IPS DF 4.7 (cell line): ENCODE data around the gene SRD5A3.
"Not testable (repeated sequence)": the region's sequence is repeated elsewhere in the genome, so short reads cannot be mapped to it uniquely, and the experiment has no call there.

Experiments used
- DNase-seq: peaks from one replicate; pipeline ENCODE4 v3.0.0-alpha.2; 2013; ENCODE audit warnings: low spot score; ENCODE audit errors: extremely low read depth

Gene SRD5A3

DNA sequence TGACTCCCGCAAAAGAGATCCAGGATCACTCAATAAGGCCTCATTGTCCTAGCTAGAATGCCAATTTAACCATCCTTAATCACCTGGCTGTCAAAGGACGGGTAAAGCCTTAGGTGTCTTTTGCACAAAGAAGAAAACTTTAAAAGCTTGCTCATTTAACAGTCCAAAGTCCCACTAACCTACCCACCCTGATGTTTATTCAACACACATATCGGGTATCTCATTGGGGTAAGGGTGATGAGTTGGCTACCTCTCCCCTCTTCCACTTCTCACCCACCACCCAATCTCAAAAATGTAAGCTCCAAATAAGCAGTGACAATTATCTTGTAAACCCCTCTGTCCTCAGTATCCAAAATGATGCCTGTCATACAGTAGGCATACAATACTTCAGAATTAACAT lies 988 bp upstream of the SRD5A3 start:
- no peak for DNase-seq

DNA sequence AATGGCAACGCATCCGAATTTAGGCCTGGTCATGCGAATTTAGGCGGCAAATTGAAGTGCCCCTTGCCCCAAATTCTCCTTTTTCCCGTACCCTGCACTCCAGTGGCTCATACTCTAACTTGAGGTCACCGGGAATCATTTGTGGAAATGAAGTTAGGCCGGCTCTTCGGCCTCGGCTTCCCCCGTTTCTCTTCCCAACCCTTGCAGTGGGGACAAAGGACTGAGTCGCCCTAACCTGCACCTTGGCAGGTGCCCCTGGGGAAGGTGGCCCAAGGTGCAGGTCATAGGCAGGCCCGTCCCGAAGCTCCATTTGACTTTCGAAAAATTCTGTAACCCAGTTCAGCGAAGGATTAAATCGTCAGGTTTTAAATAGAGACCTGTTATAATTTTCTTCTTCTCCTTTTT lies 811 bp downstream of the SRD5A3 start:
- no peak for DNase-seq

DNA sequence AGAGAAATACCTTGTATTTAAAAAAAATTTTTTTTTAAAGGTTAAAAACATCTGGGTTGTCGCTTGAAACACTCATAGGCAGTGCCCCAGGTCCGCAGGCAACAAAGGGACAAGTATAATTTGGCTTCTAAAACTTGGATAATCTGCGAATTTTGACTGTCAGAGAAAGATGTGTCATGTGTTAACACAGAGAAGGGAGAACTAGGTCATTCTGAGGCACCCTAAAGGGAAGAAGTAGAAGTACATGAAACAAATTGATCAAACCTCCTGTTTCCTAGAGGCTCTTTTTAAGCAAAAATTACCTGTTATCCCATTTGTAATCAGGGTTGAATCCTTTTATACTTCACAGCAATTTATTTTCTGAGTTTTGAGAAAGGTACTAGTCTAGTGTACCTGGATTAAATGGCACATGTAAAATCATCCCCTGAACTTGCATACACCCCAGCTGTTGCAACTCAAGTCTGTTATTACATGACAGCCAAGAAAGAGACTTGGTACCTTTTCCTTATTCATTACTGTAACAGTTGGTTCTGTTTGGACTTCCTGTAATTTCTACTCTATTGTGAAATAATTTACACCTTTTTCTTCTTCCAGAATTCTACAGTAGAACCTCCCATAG lies 1.7 kb downstream of the SRD5A3 start:
- no peak for DNase-seq

DNA sequence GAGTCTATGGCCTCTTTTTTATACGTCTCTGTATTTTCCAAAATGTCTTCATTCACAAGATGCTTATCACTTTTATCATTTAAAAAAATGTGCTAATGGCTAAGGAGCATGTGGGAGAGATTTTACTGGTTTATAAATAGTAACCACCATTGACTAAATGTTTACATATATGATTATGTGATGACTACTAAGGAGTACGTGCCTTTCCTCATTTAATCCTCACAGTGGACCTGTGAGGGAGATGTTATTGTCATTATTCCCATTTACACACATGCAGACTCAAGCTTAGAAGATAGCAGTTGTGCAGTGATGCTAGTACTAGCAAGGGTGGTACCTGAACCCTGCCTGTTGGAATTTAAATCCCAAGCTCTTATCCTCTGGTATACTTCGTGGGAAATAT lies 2.4 kb downstream of the SRD5A3 start:
- no peak for DNase-seq

DNA sequence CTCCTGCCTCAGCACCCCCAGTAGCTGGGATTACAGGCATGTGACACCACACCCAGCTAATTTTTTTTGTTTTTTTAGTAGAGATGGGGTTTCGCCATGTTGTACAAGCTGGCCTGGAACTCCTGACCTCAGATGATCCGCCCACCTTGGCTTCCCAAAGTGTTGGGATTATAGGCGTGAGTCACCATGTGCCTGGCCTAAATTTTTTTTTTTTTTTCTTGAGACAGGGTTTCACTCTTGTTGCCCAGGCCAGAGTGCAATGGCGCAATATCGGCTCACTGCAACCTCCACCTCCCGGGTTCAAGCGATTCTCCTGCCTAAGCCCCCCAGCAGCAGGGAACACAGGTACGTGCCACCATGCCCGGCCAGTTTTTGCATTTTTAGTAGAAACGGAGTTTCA lies 4.8 kb downstream of the SRD5A3 start:
- not testable (repeated sequence) for DNase-seq

DNA sequence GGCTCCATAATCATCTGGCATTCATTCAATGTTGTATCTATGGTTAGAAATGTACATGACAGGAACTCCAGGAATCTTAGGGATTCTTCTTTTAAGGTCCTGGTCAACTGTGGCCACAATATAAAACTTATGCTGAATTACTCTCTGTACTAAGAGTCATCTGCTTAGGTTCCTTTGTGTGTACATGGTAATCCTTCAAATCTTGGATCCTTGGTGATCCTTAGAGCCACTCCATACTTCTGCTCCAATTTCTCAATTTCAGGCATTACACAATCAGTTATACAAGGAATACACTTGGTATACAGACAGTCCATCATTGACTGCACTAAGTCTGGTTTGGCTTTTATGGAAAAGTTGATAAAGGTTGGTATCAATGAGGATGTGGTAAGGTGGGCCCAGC lies 5.8 kb downstream of the SRD5A3 start:
- DNase-seq = no peak

DNA sequence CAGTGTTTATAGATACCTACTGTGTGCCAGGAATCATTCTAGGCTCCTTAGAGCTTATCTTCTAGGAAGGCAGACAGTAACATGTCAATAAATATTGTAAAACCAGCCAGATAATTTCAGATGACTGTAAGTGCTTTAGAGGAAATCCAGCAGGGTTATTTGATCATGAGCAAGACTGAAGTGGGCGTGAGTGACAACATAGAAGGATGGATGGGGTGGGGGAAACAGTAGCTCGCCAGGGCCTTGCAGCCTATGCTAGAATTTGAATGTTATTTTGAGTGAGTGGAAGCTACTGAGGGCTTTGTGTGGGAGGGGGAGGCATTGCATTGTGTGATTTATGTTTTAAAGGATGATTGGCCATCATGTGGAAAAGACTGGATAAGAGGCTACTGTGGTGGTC lies 6.7 kb downstream of the SRD5A3 start:
- DNase-seq = no peak

DNA sequence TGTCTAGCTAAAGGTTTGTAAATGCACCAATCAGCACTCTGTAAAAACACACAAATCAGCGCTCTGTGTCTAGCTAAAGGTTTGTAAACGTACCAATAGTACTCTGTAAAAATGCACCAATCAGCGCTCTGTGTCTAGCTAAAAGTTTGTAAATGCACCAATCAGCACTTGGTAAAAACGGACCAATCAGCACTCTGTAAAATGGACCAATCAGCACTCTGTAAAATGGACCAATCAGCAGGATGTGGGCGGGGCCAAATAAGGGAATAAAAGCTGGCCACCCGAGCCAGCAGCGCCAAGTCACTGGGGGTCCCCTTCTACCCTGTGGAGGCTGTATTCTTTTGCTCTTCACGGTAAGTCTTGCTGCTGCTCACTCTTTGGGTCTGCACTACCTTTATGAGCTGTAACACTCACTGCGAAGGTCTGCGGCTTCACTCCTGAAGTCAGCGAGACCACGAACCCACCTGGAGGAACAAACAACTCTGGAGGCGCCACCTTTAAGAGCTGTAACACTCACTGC lies 7.2 kb downstream of the SRD5A3 start:
- DNase-seq = not testable (repeated sequence)

DNA sequence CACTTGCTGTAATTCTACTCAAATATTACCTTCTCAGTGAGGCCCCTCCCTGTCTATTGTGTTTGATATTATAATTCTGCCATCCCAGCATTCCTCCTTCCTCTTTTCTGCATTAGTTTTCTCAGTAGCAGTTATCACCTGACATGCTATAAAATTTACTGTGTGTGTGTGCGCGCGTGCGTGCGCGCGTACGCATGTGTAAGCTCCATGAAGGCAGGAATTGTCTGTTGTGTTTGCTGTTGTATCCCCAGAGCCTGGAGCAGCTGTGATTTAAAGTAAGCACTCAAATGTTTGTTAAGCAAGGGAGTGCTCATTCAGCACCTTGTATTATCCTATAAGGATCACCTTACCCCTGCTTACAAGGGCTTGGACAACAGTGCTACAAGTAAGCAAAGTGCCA lies 8.6 kb downstream of the SRD5A3 start:
- DNase-seq = no peak

DNA sequence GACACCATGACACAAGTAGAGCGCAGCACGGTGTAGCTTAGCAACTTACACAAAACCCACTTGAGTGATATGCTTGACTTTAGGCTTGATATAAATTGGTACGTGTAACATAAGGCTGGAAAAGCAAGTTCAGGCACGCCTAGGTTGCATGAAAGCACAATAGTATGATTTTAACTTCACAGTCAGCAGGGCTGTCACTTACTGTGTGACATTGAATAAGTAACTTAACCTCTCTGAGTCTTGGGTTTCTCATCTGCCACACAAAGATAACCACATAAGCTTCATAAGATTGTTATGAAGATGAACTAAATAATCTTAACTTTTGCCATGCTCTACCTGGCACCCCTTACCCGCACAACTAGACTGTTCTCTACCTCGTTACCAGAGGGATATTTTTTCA lies 9.5 kb downstream of the SRD5A3 start:
- DNase-seq = no peak

DNA sequence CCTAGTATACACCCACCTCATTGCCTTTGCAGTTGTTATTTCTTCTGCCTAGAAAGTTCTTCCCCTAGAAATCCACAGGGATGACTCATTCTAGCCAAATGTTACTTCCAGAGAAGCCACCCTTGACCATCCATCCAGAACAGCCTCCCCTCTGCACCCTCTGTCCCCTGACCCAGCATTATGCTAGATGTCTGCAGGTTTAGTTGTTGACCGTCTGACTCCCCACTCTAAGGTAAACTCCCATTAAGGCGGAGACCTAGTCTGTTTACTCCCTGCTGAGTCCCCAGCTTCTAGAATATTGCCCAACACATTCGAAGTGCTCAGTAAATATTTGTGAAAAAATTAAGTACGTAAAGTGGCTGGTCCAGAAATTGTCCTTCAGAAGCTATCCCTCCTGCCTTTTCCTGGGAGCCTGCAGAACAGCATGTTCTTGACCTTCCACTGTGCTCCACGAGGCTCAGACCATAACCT lies 11.0 kb downstream of the SRD5A3 start:
- no peak for DNase-seq

DNA sequence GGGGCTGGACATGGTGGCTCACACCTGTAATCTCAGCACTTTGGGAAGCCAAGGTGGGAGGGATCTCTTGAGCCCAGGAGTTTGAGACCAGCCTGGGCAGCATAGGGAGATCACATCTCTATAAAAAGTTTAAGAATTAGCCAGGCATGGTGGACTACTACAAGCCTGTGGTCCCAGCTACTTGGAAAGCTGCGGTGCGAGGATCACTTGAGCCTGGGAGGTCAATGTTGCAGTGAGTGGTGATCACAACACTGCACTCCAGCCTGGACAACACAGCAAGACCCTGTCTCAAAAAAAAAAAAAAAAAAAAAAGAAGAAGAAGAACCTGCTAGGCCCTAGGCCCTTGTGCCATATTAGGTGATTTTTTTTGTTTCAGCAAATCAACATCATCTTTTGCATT lies 12.2 kb downstream of the SRD5A3 start:
- DNase-seq = no peak

DNA sequence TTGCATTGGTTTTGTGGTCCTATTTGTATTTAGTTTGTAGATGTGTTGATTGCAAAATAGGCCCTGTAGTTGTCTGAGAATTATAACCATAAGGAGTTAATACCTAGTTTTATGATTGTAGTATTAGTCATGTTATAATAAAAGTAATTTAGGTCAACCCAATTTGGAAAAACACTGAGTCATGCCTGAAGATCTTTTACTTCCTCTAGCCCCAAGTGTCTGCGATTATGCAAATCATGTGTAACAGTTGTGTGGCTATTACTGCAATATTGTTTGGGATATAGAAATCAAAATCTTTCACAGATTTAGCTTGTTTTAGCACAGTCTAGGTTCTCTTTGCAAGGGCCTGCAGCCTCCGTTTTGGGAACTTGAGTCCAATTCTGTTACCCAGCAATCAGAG lies 12.6 kb downstream of the SRD5A3 start:
- no peak for DNase-seq

DNA sequence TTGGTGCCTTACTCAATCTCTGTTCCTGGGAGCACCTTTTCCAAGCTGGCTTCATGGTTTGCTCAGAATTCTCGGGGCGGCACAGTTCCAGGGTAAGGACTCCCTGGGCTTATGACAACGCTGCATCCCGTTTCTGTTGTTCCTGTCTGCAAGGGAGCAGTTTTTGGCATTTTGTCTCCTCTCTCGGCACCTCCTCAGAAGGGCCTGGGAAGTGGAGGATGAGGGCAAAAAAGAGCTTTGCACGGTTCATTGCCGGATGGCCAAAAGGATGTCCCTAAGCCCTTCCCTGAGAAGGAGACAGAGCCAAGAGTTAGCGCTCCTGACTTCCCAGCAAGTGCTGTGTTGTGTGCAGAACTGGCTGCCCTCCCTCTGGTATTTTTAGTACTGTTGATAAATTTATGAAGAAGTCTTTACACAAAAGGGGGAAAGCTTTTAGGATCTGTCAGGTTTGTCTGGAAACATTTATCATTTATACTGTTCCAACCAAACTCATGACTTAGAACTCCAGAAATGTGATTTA lies 13.4 kb downstream of the SRD5A3 start:
- DNase-seq = no peak

DNA sequence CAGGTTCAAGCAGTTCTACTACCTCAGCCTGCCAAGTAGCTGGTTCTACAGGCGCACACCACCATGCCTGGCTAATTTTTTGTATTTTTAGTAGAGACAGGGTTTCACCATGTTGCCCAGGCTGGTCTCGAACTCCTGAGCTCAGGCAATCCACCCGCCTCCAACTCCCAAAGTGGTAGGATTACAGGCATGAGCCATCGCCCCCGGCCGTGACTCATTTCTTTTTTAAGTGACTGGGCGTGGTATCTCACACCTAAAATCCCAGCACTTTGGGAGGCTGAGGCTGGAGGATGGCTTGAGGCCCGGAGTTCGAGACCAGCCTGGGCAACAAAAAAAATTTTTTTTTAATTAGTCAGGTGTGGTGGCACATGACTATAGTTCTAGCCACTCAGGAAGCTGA lies 16.9 kb downstream of the SRD5A3 start:
- DNase-seq = not testable (repeated sequence)

DNA sequence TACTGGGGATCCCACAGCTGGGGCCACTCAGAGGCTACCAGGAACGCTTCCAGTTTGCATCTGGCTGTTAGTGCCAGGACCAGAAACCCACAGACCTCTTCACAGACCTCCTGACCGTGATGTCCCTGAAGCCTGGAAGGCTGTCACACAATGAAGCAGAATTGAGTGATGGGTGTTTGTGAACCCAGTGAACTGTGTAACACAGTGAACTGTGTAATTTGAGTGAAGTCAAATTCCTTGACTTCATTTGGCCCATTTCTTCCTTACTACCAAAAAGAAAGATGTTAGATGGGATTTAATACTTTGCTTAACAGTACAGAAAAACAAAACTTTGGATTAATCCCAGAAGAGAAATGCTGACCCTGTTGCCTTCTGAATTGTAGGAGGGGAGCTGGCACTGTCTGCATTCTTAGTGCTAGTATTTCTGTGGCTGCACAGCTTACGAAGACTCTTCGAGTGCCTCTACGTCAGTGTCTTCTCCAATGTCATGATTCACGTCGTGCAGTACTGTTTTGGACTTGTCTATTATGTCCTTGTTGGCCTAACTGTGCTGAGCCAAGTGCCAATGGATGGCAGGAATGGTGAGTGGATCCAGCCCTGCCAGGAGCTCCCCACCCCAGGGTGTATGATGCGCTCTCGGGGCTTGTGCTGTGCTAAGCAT lies 17.8 kb downstream of the SRD5A3 start:
- no peak for DNase-seq

DNA sequence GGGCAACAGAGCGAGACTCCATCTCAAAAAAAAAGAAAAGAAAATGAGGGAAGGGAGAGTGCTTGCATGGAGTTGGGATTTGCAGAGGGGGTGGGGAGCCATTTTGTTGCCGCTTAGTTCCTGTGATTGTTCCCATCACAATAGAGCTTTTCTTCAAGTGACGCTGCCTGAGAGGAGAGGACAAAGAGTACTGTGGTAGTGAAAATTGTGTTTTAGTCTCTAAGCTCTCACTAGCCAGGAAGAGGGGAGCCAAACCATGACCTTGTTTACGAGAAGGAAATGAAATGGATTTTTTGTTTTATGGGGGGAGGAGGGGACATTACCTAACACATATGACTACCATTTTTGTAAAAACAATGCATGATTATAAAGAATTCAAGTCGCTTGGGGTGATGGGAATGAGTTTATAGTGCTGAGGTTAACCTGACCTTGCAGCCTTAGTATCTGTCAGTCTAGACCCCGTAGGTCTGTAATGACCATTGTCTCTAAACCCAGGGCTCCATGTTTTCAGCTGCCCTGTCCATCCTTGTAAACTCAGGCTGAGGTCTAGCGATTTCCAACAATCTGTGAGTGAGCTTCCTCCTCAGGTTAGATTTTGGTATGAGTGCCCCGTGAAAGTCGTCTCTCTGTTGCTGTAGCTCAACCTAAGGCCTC lies 18.8 kb downstream of the SRD5A3 start:
- no peak for DNase-seq

DNA sequence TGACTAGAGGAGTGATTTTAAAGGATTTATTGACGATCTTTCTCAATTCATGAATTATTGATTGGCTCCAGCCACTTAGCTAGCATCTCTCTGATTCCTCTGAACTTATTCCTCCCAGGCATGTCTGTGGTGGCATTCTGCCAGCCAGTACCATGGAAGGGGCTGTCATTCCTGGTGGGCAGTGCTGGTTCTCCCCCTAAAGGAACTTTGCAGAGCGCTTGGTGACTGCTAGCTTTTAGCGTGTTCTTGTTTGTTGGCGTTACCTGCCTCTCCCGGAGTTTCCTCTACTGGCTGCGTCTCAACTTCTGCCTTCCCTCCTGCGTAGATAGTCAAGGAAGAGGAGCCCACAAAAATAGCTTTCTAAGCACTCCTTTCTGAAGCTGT lies 19.3 kb downstream of the SRD5A3 start:
- DNase-seq = no peak

DNA sequence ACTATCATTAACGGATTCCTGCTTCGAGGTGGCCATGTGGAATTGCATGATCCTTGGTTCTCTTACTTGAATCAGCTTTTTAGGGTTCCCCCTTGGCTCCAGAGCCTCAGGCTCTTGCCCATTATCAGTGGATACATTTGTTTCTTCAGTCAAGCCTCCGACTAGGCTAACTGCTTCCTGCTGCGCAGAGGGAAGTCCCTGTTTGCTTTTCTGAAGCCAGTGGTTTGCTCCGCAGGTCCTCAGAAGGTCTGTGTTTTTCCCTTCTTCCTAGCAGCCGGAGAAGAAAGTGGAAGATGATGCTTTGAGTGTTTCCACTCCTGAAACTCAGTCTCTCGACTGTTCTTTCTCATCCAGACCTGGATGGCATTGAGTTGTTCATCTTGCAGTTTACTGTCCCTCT lies 20.6 kb downstream of the SRD5A3 start:
- no peak for DNase-seq

DNA sequence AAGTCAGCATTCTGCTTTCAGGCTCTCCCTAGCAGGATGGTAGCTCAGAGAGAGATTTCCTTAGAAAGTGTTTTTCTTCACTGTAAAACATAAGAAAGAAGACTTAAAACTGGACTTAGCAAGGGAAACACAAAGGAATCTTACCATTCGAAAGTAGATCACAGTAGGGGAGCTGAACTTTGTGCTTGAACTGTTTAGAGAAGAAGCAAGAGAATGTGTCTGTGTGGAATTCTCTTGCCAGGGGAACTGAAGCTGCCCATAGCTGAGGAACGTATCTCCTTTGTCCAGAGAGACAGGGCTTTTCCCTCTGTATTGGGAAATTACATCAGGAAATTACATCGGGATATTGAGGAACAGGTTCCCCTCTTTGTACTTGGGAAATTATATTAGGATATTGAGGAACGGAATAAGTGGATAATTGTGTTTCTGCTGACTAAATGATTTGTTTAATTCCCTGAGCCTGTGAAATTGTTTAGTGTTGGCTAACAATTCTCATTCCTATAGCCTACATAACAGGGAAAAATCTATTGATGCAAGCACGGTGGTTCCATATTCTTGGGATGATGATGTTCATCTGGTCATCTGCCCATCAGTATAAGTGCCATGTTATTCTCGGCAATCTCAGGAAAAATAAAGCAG lies 21.2 kb downstream of the SRD5A3 start:
- no peak for DNase-seq

DNA sequence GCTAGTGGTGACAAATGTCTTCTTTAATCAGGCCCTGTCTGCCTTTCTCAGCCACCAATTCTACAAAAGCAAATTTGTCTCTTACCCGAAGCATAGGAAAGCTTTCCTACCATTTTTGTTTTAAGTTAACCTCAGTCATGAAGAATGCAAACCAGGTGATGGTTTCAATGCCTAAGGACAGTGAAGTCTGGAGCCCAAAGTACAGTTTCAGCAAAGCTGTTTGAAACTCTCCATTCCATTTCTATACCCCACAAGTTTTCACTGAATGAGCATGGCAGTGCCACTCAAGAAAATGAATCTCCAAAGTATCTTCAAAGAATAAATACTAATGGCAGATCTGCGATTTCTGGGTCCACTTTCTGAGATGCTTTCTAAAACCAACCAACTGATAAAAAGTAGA lies 23.9 kb downstream of the SRD5A3 start:
- no peak for DNase-seq

DNA sequence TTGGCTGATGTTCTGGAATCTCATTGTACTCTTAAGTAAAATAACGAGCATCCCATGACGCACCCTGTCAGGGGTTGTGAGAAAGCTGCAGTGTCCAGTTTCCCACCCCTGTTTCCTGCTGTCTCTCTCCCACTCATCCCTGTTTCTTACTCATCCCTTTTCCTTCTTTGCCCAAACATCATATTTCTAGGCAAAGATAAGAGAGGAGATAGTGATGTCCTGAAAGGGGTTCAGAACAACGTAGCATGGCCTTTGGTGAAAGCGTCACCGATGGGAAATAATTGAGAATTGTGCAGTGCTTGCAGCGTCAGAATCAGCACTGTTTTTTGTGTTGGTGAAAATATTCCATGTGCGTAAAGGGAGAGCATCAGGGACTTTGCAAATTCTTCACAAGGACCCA lies 26.2 kb downstream of the SRD5A3 start:
- DNase-seq = no peak
